Activated CD4-positive, alpha-beta T cell treated with anti-CD3 and anti-CD28 coated beads for 48 hours (primary cell): Measurements from ENCODE around the gene PADI2.

Experiments used
- DNase-seq: peaks from one replicate; pipeline ENCODE4 v3.0.0-alpha.2; 2020

PADI2 gene

GRCh38 chr1:17112496-17113236, 6.6 kb downstream of the PADI2 start:
- DNase-seq: no peak

DNA sequence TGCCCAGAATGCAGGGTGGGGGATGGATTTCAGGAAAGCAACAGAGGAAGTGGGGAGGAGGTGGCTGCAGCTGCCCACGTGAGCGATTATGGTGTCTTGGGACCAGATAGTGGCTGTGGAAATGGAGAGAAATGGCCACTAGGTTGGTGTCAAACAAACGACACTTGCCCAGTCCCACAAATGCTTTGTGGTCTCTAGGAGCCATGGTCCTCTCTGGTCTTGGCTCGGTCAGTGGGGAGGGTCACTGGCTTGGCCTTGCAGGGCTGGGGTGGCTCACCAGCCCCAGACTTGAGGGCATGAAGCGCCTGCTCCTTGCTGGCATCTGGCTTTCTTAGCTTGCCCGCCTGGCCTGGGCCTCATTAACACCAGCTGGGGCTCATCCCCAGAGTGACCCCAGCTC, 7.2 kb downstream of the PADI2 start:
- no peak for DNase-seq

DNA sequence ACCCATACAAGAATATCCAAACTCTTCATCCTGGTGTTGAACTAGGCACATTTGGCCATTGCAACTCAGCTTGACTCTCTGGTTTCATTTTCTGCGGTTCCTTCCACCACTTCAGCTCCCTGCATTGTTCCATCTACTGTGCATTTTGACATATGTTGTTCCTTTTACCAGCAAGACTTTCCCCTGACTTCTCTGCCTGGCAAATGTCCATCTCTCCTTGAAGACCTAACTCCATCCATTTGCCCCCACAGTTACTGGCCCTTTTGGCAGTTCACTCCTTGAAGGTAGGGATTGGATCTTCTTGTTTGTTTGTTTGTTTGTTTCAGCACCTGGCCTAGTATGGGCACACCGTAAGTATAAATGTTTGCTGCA, 8.7 kb downstream of the PADI2 start:
- no peak for DNase-seq

- DNase-seq: no peak
Observed at GRCh38 chr1:17109892-17110554, 9.2 kb downstream of the PADI2 start.

GRCh38 chr1:17108786-17109185, 10.5 kb downstream of the PADI2 start:
- DNase-seq: no peak

DNA sequence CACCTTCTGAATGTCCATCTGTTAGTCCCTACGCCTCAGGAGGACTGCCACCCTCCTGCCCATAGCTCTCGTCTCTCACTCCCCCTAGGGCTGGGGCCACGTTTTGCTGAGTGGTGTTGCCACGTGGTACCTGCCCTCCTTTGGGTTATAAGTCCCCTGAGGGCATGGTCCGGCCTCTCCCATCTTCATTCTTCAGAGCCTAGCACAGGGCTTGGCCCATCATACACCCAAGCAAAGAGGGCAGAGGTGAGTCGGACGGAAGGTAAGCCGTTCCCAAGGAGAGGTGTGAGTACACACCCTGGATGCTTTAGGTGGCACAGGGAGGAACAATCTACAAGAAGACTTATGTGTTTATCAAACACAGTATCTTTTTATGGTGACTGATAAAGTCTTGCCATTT, 10.9 kb downstream of the PADI2 start:
- no peak for DNase-seq

DNA sequence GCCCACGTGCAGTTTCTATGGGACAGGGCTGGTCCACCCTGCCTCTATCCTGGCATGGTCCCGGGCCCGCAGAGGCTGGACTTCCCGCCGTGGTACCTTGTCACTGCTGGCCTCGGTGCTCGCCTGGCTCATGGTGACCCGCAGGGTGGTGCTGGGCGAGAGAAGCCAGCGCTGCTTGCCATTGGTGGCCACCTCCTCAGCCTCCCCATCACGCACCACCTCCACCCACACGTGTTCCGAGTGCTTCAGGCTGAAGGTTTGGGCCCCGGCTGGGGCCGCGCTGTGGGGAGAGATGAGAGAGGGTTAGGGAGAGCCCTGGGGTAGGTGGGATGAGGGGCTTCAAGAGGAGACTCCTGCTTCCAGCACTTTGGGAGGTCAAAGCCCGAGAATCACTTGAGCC, 14.5 kb downstream of the PADI2 start:
- no peak for DNase-seq

DNA sequence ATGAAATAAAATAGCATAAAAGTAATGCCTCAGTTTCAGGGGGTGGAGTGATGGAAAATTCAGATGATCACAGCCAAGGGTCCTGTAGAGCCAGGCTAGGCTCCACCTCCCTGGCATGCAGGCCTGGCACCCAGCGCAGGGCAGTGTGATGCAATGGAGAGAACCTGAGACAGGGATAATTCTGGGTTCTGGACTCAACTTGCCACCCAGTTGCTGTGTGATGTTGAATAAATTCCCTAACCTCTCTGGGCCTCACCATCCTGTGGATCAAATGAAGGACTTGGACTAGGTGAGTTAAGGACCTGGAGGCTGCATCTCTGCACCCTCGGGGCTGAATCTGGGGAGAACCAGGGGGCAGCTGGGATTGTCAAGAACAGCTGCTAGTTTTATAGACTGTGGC, 17.0 kb downstream of the PADI2 start:
- no peak for DNase-seq

- DNase-seq: no peak
Observed at GRCh38 chr1:17101261-17101660, 18.0 kb downstream of the PADI2 start.

DNA sequence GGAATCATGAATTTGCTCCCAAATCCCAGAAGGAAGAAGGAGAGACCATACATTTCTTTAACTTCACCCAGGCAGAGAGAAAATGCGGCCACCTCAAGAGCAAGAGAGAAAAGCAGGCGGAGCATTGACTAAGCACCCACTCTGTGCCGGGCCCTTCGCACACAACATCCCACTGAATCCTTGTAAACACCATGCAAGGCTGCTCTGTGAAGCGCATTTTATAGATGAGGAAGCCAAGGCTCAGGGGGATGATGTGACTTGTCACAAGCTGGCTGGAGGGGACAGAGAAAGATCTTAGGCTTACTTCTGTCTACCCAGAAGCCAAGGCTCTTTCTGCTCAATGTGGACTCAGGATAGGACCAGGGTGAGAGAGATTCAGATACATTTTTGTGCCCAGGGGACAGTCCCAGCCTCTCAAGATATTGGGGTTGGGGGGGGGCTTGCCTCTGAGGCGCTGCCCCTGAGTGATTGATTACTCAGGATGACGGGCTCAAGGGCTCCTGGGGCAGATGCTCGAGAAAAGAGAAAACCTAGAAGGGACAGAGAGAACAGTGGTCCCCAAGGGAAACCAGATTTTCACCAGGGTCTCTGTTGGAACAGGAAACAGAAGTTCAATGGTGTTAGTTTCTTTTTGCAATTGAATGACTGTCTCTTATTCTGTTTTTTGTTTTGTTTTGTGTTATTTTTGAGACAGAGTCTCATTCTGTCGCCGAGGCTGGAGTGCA, 19.5 kb downstream of the PADI2 start:
- no peak for DNase-seq

DNA sequence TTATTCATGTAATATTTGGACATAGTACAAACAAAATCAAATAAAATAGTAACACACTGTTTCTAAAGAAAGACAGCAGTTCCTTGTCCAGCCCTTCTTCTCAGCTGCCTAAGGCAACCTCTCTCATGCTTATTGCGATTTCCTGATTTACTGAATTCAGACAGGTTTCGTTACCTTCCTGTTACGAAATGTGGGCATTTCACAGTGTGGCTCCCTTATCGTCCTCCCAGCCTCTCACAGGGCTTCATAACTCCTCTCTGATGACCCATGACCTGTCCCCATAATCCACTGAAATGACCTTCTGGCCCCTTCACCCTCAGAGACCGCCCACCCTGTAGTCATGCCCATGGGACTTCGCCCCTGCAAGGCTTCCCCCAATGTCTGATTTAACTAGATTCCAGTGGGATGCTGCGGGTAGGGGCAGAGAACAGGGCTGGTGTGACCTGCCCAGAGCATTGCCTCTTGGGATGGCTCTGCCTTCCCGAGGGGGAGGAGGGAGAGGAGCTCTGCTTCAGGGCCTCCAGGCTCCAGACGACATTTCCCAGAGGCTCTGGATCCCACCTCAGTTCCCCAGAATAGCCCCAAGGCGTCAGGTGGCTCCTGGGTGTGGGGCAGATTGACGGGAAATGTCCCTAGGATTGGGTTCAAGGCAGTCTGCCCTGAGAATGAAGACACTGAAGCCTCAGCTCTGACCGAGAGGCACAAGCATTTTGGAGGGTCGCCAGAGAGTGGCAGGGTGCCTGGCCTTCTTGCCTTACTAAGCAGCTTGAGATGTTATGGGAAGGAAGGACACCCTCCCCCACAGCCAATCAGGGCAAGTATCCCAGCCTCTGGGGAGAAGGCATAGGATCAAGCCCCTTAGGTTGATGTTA, 20.6 kb downstream of the PADI2 start:
- no peak for DNase-seq

DNA sequence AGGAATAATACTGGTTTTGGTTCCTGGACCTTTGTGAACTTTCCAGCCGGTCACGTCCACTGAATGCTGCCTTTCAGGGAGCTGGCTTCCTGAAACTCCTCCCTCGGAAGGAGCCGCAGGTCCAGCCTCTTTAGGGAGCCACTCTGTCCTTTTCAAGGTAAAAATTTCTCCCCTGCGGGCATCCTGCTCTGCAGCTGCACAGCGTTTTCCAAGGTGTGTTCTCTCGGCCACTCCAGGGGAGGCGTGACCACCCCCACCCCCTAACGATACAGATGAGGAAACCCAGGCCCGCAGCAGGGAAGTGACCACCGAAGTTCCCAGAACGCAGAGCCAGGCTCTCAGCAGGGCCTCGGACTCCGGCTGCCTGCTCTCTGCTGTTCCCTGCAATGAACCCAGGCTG, 21.5 kb downstream of the PADI2 start:
- no peak for DNase-seq

DNA sequence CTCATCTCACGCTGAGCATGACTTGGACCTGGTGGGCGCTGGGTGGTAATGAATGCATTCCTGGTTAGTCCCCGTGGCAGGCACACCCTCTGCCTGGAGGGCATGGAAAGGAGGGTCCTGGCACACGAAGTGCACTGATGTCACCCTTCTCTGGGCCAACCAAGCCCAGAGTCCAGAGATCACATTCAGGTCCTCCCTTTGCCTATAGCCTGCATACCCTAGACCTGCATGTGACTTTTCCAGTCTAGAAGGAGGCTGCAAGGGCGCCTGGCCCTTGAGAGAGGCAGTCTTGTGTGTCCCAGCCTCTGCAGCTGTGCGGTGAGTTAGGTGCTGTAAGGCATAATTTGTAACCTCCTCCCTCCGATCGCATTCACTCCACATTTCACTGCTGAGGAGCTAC, 22.1 kb downstream of the PADI2 start:
- no peak for DNase-seq

- DNase-seq: no peak
Observed at GRCh38 chr1:17096584-17096983, 22.7 kb downstream of the PADI2 start.

GRCh38 chr1:17095141-17095540, 24.1 kb downstream of the PADI2 start:
- no peak for DNase-seq

DNA sequence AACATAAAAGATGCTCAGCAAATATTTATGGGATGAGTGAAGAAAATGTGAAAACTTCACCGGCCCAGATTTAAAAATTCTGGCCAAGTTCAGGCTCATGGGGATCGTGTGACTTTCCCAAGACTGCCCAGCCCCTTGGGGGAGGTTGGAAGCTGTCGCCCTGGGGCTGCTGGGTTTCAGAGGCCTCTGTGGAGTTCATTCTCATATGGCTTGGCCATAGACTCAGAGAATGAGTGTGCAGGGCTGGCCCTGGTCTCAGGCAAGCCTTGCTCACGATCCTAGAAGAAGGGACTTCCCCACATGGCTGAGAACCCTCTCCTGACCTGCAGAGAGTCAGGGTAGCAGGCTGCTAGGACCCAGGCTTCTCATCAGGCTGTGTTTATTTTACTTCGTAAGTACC, 24.6 kb downstream of the PADI2 start:
- no peak for DNase-seq

- no peak for DNase-seq
Observed at GRCh38 chr1:17093822-17094393, 25.3 kb downstream of the PADI2 start.

DNA sequence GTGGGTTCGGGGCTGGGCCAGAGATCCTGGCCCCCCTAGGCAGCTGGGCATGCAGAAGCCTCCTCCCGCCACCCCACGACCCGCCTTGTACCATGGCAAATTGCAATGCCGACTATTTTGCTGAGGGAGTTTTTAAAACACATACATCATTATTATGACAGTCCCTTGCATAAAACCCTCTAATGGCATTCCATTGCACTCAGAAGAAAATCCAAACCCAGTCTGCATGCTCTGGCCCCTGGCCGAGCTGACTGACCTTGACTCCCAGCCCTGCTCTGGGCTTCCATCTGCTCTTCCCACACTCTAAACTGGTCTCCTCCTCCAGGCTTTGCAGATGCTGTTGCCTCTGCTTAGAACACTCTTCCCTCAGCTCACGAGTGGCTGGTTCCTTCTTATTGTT, 28.0 kb downstream of the PADI2 start:
- DNase-seq: no peak

- no peak for DNase-seq
Observed at GRCh38 chr1:17089506-17089905, 29.7 kb downstream of the PADI2 start.

DNA sequence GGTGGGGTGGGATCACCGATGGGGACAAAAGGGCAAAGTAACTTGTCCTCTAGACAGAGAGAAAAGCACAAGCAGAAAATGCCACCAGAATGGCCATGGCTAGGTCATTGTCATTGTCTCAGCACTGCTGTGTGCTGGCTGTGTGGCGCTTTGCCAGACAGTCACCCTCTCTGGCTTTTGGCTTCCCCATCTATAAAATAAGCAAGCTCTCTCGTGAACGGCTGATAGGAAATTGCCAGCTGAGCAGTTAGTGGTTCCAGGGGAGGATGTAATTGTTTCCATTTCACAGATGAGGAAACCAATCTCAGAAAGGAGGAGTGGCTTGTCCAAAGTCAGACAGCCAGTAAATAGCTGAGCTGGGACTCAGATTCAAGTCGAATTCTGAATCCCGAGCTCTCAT, 32.5 kb downstream of the PADI2 start:
- DNase-seq: no peak

GRCh38 chr1:17084787-17085186, 34.5 kb downstream of the PADI2 start:
- DNase-seq: no peak

DNA sequence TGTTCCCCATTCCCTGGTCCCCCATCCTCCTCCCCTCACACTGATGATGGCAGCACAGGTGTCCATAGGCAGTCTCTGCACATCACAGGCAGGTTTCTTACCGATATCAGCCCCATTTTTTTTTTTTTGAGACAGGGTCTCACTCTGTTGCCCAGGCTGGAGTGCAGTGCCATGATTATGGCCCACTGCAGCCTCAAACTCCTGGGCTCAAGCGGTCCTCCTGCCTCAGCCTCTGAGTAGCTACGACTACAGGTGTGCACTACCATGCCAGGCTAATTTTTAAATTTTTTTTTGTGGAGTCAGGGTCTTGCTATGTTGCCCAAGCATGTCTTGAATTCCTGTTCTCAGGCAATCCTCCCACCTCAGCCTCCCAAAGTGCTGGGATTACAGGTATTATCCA, 36.5 kb downstream of the PADI2 start:
- DNase-seq: no peak

- DNase-seq: no peak
Observed at GRCh38 chr1:17081439-17081838, 37.8 kb downstream of the PADI2 start.
